Effector memory CD4-positive, alpha-beta T cell (primary cell): ENCODE data around the gene SZRD1.

Source experiments
- DNase-seq, 3 donors: peaks; one replicate each; pipeline ENCODE4 v3.0.0-alpha.2; 2020
- H3K27ac ChIP-seq: 2 replicates; pipeline ENCODE4 v1.7.0; 2013; ENCODE audit warnings: mild to moderate bottlenecking, low read length, moderate library complexity; ENCODE audit not compliant: insufficient read depth, poor library complexity, severe bottlenecking
- H3K27me3 ChIP-seq: replicated peaks from 2 replicates; pipeline ENCODE4 v1.7.0; 2013; ENCODE audit warnings: mild to moderate bottlenecking, low read length; ENCODE audit not compliant: insufficient read depth, control insufficient read depth, poor library complexity, severe bottlenecking
- H3K36me3 ChIP-seq: 2 replicates; pipeline ENCODE4 v1.7.0; 2013; ENCODE audit warnings: mild to moderate bottlenecking, low read length, moderate library complexity; ENCODE audit not compliant: control insufficient read depth, insufficient read depth
- H3K4me1 ChIP-seq: 2 replicates; pipeline ENCODE4 v1.7.0; 2013; ENCODE audit warnings: low read length, mild to moderate bottlenecking; ENCODE audit not compliant: control insufficient read depth, insufficient read depth, poor library complexity, severe bottlenecking
- H3K4me3 ChIP-seq: 2 replicates; pipeline ENCODE4 v1.7.0; 2013; ENCODE audit warnings: low read length, low read depth, mild to moderate bottlenecking; ENCODE audit not compliant: insufficient read depth, poor library complexity, severe bottlenecking
- H3K9me3 ChIP-seq: 2 replicates; pipeline ENCODE4 v1.7.0; 2013; ENCODE audit warnings: mild to moderate bottlenecking, low read length, moderate library complexity; ENCODE audit not compliant: control insufficient read depth

SZRD1 gene

GRCh38 chr1:16367258-16367967, 371 bp downstream of the SZRD1 start:
- peak; percentile 68 to 78 (median 76) for DNase-seq
- Histone ChIP-seq H3K27me3 (no peaks in the 10 kb centered on the region), H3K4me3 (peak overlapping the region; percentile 74), H3K36me3 (no peaks in the 10 kb centered on the region), H3K4me1 (peaks cover 27% of the 10 kb centered on the region), H3K9me3 (no peaks in the 10 kb centered on the region), H3K27ac (peak overlapping the region; percentile 98)

GRCh38 chr1:16367968-16368890, 1.2 kb downstream of the SZRD1 start:
- peak overlapping the region; percentile 98 for H3K27ac ChIP-seq
- H3K27me3 ChIP-seq: no peaks in the 10 kb centered on the region
- H3K4me3 ChIP-seq: peak overlapping the region; percentile 74
- peaks cover 29% of the 10 kb centered on the region for H3K4me1 ChIP-seq
- no peaks in the 10 kb centered on the region for H3K36me3 ChIP-seq
- H3K9me3 ChIP-seq: no peaks in the 10 kb centered on the region
- DNase-seq: no peak

- no peak for DNase-seq
- no peak overlapping the region for H3K4me3 ChIP-seq
- H3K4me1 ChIP-seq: peaks cover 37% of the 10 kb centered on the region
- no peaks in the 10 kb centered on the region for H3K36me3 ChIP-seq
- H3K9me3 ChIP-seq: no peaks in the 10 kb centered on the region
- no peaks in the 10 kb centered on the region for H3K27me3 ChIP-seq
- H3K27ac ChIP-seq: no peak overlapping the region
Observed at GRCh38 chr1:16369821-16370220, 2.8 kb downstream of the SZRD1 start.

GRCh38 chr1:16371725-16372124, 4.7 kb downstream of the SZRD1 start:
- no peaks in the 10 kb centered on the region for H3K36me3 ChIP-seq
- H3K27ac ChIP-seq: no peak overlapping the region
- DNase-seq: no peak
- H3K27me3 ChIP-seq: no peaks in the 10 kb centered on the region
- H3K4me1 ChIP-seq: peaks cover 40% of the 10 kb centered on the region
- no peaks in the 10 kb centered on the region for H3K9me3 ChIP-seq
- no peak overlapping the region for H3K4me3 ChIP-seq

- H3K4me3 ChIP-seq: no peak overlapping the region
- no peak for DNase-seq
- peaks cover 45% of the 10 kb centered on the region for H3K4me1 ChIP-seq
- H3K27me3 ChIP-seq: no peaks in the 10 kb centered on the region
- no peak overlapping the region for H3K27ac ChIP-seq
- H3K9me3 ChIP-seq: no peaks in the 10 kb centered on the region
- H3K36me3 ChIP-seq: no peaks in the 10 kb centered on the region
Observed at GRCh38 chr1:16372535-16373285, 5.7 kb downstream of the SZRD1 start.

GRCh38 chr1:16374266-16374665, 7.2 kb downstream of the SZRD1 start:
- Histone ChIP-seq H3K4me1 (peaks cover 37% of the 10 kb centered on the region), H3K27ac (no peak overlapping the region), H3K36me3 (no peaks in the 10 kb centered on the region), H3K4me3 (no peak overlapping the region), H3K9me3 (no peaks in the 10 kb centered on the region), H3K27me3 (no peaks in the 10 kb centered on the region)
- DNase-seq: no peak

- Histone ChIP-seq H3K9me3 (no peaks in the 10 kb centered on the region), H3K4me1 (peaks cover 38% of the 10 kb centered on the region), H3K36me3 (no peaks in the 10 kb centered on the region), H3K4me3 (no peak overlapping the region), H3K27me3 (no peaks in the 10 kb centered on the region), H3K27ac (no peak overlapping the region)
- no peak for DNase-seq
Observed at GRCh38 chr1:16375521-16376340, 8.7 kb downstream of the SZRD1 start.

GRCh38 chr1:16376971-16377370, 9.9 kb downstream of the SZRD1 start:
- Histone ChIP-seq H3K27me3 (no peaks in the 10 kb centered on the region), H3K4me3 (no peak overlapping the region), H3K9me3 (no peaks in the 10 kb centered on the region), H3K27ac (no peak overlapping the region), H3K36me3 (no peaks in the 10 kb centered on the region), H3K4me1 (peaks cover 27% of the 10 kb centered on the region)
- DNase-seq: no peak

GRCh38 chr1:16378443-16378842, 11.4 kb downstream of the SZRD1 start:
- H3K27ac ChIP-seq: no peak overlapping the region
- no peaks in the 10 kb centered on the region for H3K9me3 ChIP-seq
- H3K4me1 ChIP-seq: peaks cover 20% of the 10 kb centered on the region
- no peak for DNase-seq
- no peaks in the 10 kb centered on the region for H3K27me3 ChIP-seq
- no peak overlapping the region for H3K4me3 ChIP-seq
- no peaks in the 10 kb centered on the region for H3K36me3 ChIP-seq
